IMR-90 (cell line): Measurements from ENCODE around the gene PEX14. TPM values are rescaled to one million over a fixed set of nuclear protein-coding genes. Genes with fewer than 3 reads are reported as not detected.

ENCODE experiments used
- ATAC-seq: fragments of 200-7000 bp; cut with Tn5 transposase; 2 replicates; pipeline ENCODE4 v1.9.1; 2020; ENCODE audit warnings: low read depth, mild to moderate bottlenecking, moderate library complexity
- BruUV-seq: library from RNA; stranded (reverse); fragments of 400-500 nt; replicated peaks from 2 replicates; lab custom pipeline; 2021; lab: Mats Ljungman, UMichigan
- CTCF ChIA-PET: fragments of 300-600 bp; formaldehyde crosslinking; extraction: SDS; loops from one replicate; lab custom pipeline; 2021; ENCODE audit warnings: antibody characterized with exemption; lab: Yijun Ruan, JAX
- POLR2A ChIA-PET: fragments of 300-600 bp; sonication (Branson Sonifier 250); formaldehyde crosslinking; loops from one replicate; lab custom pipeline; 2022; ENCODE audit warnings: antibody characterized with exemption; ENCODE audit not compliant: unreplicated experiment; lab: Charles Lee
- DNase-seq: peaks from one replicate; pipeline ENCODE4 v3.0.0; 2013
- H2AFZ ChIP-seq: replicated peaks from 2 replicates; pipeline ENCODE3; 2013; ENCODE audit warnings: low read length, mild to moderate bottlenecking; ENCODE audit not compliant: poor library complexity
- H2AK5ac ChIP-seq: 2 replicates; pipeline ENCODE4 v1.6.1; 2013; ENCODE audit warnings: low read depth, low read length, inconsistent platforms
- H2AK9ac ChIP-seq: replicated peaks from 2 replicates; pipeline ENCODE3; 2013; ENCODE audit warnings: mild to moderate bottlenecking, low read depth, low read length, moderate library complexity; ENCODE audit not compliant: poor library complexity
- H2BK120ac ChIP-seq: 2 replicates; pipeline ENCODE4 v1.6.1; 2013; ENCODE audit warnings: low read depth, low read length, inconsistent platforms
- H2BK15ac ChIP-seq: 3 replicates; pipeline ENCODE4 v1.6.1; 2013; ENCODE audit warnings: low read depth, low read length, inconsistent platforms
- H2BK20ac ChIP-seq: 2 replicates; pipeline ENCODE4 v1.6.1; 2013; ENCODE audit warnings: low read depth, mild to moderate bottlenecking, inconsistent platforms, low read length, moderate library complexity
- H2BK5ac ChIP-seq: 2 replicates; pipeline ENCODE4 v1.6.1; 2013; ENCODE audit warnings: mild to moderate bottlenecking, low read depth, low read length, inconsistent platforms; ENCODE audit not compliant: poor library complexity, severe bottlenecking
- H3K14ac ChIP-seq: replicated peaks from 2 replicates; pipeline ENCODE4 v1.6.1; 2013; ENCODE audit warnings: low read depth, low read length, inconsistent platforms
- H3K18ac ChIP-seq: 2 replicates; pipeline ENCODE4 v1.6.1; 2013; ENCODE audit warnings: low read depth, low read length, control low read depth
- H3K23ac ChIP-seq: 2 replicates; pipeline ENCODE4 v1.6.1; 2013; ENCODE audit warnings: low read depth, low read length, inconsistent platforms
- H3K27ac ChIP-seq: 2 replicates; pipeline ENCODE4 v1.5.1; 2013; ENCODE audit warnings: mild to moderate bottlenecking, control low read depth, low read length; ENCODE audit not compliant: insufficient read depth
- H3K27me3 ChIP-seq: 2 replicates; pipeline ENCODE4 v1.6.1; 2013; ENCODE audit warnings: low read length; ENCODE audit not compliant: control insufficient read depth, insufficient read depth
- H3K36me3 ChIP-seq: 2 replicates; pipeline ENCODE4 v1.6.1; 2013; ENCODE audit warnings: low read length, mixed read lengths; ENCODE audit not compliant: control insufficient read depth, insufficient read depth
- H3K4ac ChIP-seq: 2 replicates; pipeline ENCODE4 v1.6.1; 2013; ENCODE audit warnings: low read depth, low read length, inconsistent platforms
- H3K4me1 ChIP-seq: 2 replicates; pipeline ENCODE4 v1.6.1; 2013; ENCODE audit warnings: low read length, mixed read lengths; ENCODE audit not compliant: control insufficient read depth, insufficient read depth
- H3K4me2 ChIP-seq: 2 replicates; pipeline ENCODE4 v1.6.1; 2013; ENCODE audit warnings: low read depth, mild to moderate bottlenecking, control low read depth, low read length, moderate library complexity
- H3K4me3 ChIP-seq: 2 replicates; pipeline ENCODE4 v1.5.1; 2013; ENCODE audit warnings: low read depth, mild to moderate bottlenecking, control low read depth, low read length, moderate library complexity; ENCODE audit not compliant: insufficient read depth
- H3K56ac ChIP-seq: 2 replicates; pipeline ENCODE4 v1.6.1; 2013; ENCODE audit warnings: low read length, inconsistent platforms; ENCODE audit not compliant: insufficient read depth; ENCODE audit errors: extremely low read depth
- H3K79me1 ChIP-seq, 2 experiments: 2 replicates each; pipeline ENCODE4 v1.6.1; 2013; ENCODE audit warnings: low read length in 2 of 2, inconsistent platforms in 1 of 2, low read depth in 1 of 2
- H3K9ac ChIP-seq: 2 replicates; pipeline ENCODE4 v1.6.1; 2013; ENCODE audit warnings: low read depth, low read length, control low read depth
- H3K9me1 ChIP-seq: 2 replicates; pipeline ENCODE4 v1.6.1; 2013; ENCODE audit warnings: low read length, inconsistent platforms; ENCODE audit not compliant: insufficient read depth
- H3K9me3 ChIP-seq: 2 replicates; pipeline ENCODE4 v1.6.1; 2013; ENCODE audit warnings: low read length; ENCODE audit not compliant: control insufficient read depth, insufficient read depth
- H4K20me1 ChIP-seq: 2 replicates; pipeline ENCODE4 v1.6.1; 2013; ENCODE audit warnings: low read length, inconsistent platforms; ENCODE audit not compliant: insufficient read depth
- H4K5ac ChIP-seq: 2 replicates; pipeline ENCODE4 v1.6.1; 2013; ENCODE audit warnings: mild to moderate bottlenecking, low read depth, low read length, control low read depth
- H4K8ac ChIP-seq, 2 experiments: 2 replicates each; pipeline ENCODE4 v1.6.1; 2013; ENCODE audit warnings: low read depth in 2 of 2, low read length in 2 of 2, control low read depth in 1 of 2, inconsistent platforms in 1 of 2
- H4K91ac ChIP-seq: 2 replicates; pipeline ENCODE4 v1.6.1; 2013; ENCODE audit warnings: low read depth, low read length, inconsistent platforms; ENCODE audit not compliant: insufficient read depth
- BHLHE40 ChIP-seq: fragments of 150-350 bp; IDR thresholded peaks from 2 replicates; pipeline ENCODE4 v1.6.1; 2016; ENCODE audit warnings: mild to moderate bottlenecking, low read depth, low read length
- CEBPB ChIP-seq: IDR thresholded peaks from 2 replicates; pipeline ENCODE4 v1.6.1; 2012; ENCODE audit warnings: low read depth, low read length, improper control_type of control experiment
- CHD1 ChIP-seq: IDR thresholded peaks from 2 replicates; pipeline ENCODE4 v1.6.1; 2012; ENCODE audit warnings: low read depth, low read length, improper control_type of control experiment
- FOS ChIP-seq: fragments of 150-350 bp; IDR thresholded peaks from 2 replicates; pipeline ENCODE4 v1.6.1; 2016; ENCODE audit warnings: low read depth, low read length
- MAFK ChIP-seq: IDR thresholded peaks from 2 replicates; pipeline ENCODE4 v1.6.1; 2012; ENCODE audit warnings: low read depth, low read length, improper control_type of control experiment
- MAZ ChIP-seq: IDR thresholded peaks from 2 replicates; pipeline ENCODE4 v1.6.1; 2012; ENCODE audit warnings: low read depth, mild to moderate bottlenecking, low read length, improper control_type of control experiment, moderate library complexity, borderline replicate concordance
- MXI1 ChIP-seq: IDR thresholded peaks from 2 replicates; pipeline ENCODE4 v1.6.1; 2012; ENCODE audit warnings: low read depth, mild to moderate bottlenecking, low read length, moderate library complexity, borderline replicate concordance
- NFE2L2 ChIP-seq: fragments of 150-350 bp; IDR thresholded peaks from 2 replicates; pipeline ENCODE4 v1.6.1; 2016; ENCODE audit warnings: low read depth, mild to moderate bottlenecking, low read length
- POLR2A ChIP-seq: IDR thresholded peaks from 2 replicates; pipeline ENCODE4 v1.6.1; 2012; ENCODE audit warnings: mild to moderate bottlenecking, low read depth, low read length
- RAD21 ChIP-seq: IDR thresholded peaks from 2 replicates; pipeline ENCODE4 v1.6.1; 2012; ENCODE audit warnings: low read length, improper control_type of control experiment
- RCOR1 ChIP-seq: IDR thresholded peaks from 2 replicates; pipeline ENCODE4 v1.6.1; 2012; ENCODE audit warnings: mild to moderate bottlenecking, low read length, improper control_type of control experiment; ENCODE audit not compliant: insufficient replicate concordance
- RFX5 ChIP-seq: IDR thresholded peaks from 2 replicates; pipeline ENCODE4 v1.8.0; 2012; ENCODE audit warnings: low read depth, mild to moderate bottlenecking, low read length, moderate library complexity
- SMC3 ChIP-seq: fragments of 150-350 bp; IDR thresholded peaks from 2 replicates; pipeline ENCODE4 v1.6.1; 2016; ENCODE audit warnings: low read depth, mild to moderate bottlenecking, antibody characterized with exemption, low read length, moderate library complexity
- WGBS, 2 experiments: methylation state at CpG; one replicate each; pipeline versions ENCODE4 v1.1.5 to v1.1.7; 2013; ENCODE audit warnings: missing lambda C conversion rate in 2 of 2; ENCODE audit not compliant: insufficient read length in 1 of 2; ENCODE audit errors: extremely low coverage in 2 of 2; 5-methylcytosine and 5-hydroxymethylcytosine counted together
- dilution Hi-C: fragments of 300-500 bp; cut with HindIII; formaldehyde crosslinking; loops from one replicate; pipeline ENCODE4 v1.14.3; 2018; ENCODE audit warnings: low sequenced_read_pairs; ENCODE audit not compliant: unreplicated experiment
- in situ Hi-C: fragments of 300-500 bp; cut with MboI; formaldehyde crosslinking; loops from 3 replicates; pipeline ENCODE4 v1.14.3; 2019; ENCODE audit warnings: low sequenced_read_pairs, inconsistent platforms, mixed read lengths
- intact Hi-C: fragments of 100-400 bp; cut with micrococcal nuclease; formaldehyde crosslinking; loops from 2 replicates; pipeline ENCODE4 v1.10.0; 2022
- polyA plus RNA-seq, 3 experiments: library from polyadenylated mRNA; depleted of rRNA; stranded (reverse); fragments of >200 nt; gene quantifications; 2 replicates each; pipeline ENCODE4 v1.2.3, GENCODE V29; 2012; ENCODE audit warnings: low replicate concordance in 1 of 3
- total RNA-seq: library from RNA; depleted of rRNA; stranded (reverse); fragments of >200 nt; gene quantifications from 2 replicates; pipeline ENCODE4 v1.2.3, GENCODE V29; 2012
- TF ChIP-seq, protein P1 (sequence below): fragments of 150-350 bp; IDR thresholded peaks from 2 replicates; pipeline ENCODE4 v1.6.1; 2017; ENCODE audit warnings: mild to moderate bottlenecking, antibody characterized with exemption, low read length, low read depth
- TF ChIP-seq, protein P2 (sequence below): fragments of 150-350 bp; IDR thresholded peaks from 2 replicates; pipeline ENCODE4 v1.6.1; 2016; ENCODE audit warnings: low read depth, mild to moderate bottlenecking, low read length, moderate library complexity, borderline replicate concordance
- TF ChIP-seq, protein P3 (sequence below): conservative IDR thresholded peaks from 2 replicates; pipeline ENCODE4 v1.5.1; 2012; ENCODE audit warnings: mild to moderate bottlenecking, low read depth, low read length, improper control_type of control experiment

Gene PEX14
- total and polyA plus RNA-seq, 2 of the 4 experiments (the other 2 are of a cell fraction): 9.5 to 22.5 TPM

DNA sequence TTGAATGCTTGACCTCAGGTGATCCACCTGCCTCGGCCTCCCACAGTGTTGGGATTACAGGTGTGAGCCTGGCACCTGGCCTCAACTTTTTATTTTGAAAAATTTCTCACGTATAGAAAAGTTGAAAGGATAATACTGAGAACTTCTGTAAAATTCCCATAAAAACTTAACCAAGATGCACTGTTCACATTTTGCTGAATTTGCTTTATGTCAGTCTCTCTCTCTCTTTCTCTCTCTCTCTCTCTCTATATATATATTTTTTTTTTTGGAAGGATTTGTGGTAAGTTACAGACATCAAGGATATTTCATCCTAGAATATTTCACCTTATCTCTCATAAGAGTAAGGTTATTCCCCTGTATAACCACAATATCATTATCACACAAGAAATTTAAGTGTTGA, 5.9 kb downstream of the PEX14 start:
- H2AFZ ChIP-seq: no peak overlapping the region
- CTCF ChIA-PET: no interaction called here
- no TSS peak for BruUV-seq
- H3K27ac ChIP-seq: no peak overlapping the region
- dilution Hi-C loops: no loop called here
- no peak overlapping the region for H2BK20ac ChIP-seq
- H3K56ac ChIP-seq: no peak overlapping the region
- no peak overlapping the region for H2BK15ac ChIP-seq
- no peak overlapping the region for H2AK9ac ChIP-seq
- POLR2A ChIA-PET: no interaction called here
- no peak for TF ChIP-seq CHD1
- TF ChIP-seq, protein P1, sequence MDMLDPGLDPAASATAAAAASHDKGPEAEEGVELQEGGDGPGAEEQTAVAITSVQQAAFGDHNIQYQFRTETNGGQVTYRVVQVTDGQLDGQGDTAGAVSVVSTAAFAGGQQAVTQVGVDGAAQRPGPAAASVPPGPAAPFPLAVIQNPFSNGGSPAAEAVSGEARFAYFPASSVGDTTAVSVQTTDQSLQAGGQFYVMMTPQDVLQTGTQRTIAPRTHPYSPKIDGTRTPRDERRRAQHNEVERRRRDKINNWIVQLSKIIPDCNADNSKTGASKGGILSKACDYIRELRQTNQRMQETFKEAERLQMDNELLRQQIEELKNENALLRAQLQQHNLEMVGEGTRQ: no peak
- TF ChIP-seq CEBPB: no peak
- TF ChIP-seq POLR2A: no peak
- TF ChIP-seq RFX5: no peak
- TF ChIP-seq, protein P2, sequence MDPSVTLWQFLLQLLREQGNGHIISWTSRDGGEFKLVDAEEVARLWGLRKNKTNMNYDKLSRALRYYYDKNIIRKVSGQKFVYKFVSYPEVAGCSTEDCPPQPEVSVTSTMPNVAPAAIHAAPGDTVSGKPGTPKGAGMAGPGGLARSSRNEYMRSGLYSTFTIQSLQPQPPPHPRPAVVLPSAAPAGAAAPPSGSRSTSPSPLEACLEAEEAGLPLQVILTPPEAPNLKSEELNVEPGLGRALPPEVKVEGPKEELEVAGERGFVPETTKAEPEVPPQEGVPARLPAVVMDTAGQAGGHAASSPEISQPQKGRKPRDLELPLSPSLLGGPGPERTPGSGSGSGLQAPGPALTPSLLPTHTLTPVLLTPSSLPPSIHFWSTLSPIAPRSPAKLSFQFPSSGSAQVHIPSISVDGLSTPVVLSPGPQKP: no peak
- TF ChIP-seq RAD21: no peak
- no peak for TF ChIP-seq BHLHE40
- TF ChIP-seq SMC3: no peak
- no peak for TF ChIP-seq RCOR1
- TF ChIP-seq, protein P3, sequence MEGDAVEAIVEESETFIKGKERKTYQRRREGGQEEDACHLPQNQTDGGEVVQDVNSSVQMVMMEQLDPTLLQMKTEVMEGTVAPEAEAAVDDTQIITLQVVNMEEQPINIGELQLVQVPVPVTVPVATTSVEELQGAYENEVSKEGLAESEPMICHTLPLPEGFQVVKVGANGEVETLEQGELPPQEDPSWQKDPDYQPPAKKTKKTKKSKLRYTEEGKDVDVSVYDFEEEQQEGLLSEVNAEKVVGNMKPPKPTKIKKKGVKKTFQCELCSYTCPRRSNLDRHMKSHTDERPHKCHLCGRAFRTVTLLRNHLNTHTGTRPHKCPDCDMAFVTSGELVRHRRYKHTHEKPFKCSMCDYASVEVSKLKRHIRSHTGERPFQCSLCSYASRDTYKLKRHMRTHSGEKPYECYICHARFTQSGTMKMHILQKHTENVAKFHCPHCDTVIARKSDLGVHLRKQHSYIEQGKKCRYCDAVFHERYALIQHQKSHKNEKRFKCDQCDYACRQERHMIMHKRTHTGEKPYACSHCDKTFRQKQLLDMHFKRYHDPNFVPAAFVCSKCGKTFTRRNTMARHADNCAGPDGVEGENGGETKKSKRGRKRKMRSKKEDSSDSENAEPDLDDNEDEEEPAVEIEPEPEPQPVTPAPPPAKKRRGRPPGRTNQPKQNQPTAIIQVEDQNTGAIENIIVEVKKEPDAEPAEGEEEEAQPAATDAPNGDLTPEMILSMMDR: no peak
- no peak for TF ChIP-seq FOS
- TF ChIP-seq MXI1: no peak
- no peak for TF ChIP-seq NFE2L2
- no peak for TF ChIP-seq MAFK
- TF ChIP-seq MAZ: no peak
- H3K79me1 ChIP-seq: peaks cover 16 to 59% of the 10 kb centered on the region in 2 experiments
- no peak overlapping the region for H3K9ac ChIP-seq
- H3K18ac ChIP-seq: no peak overlapping the region
- intact Hi-C loops: no loop called here
- peaks cover 6% of the 10 kb centered on the region; the same call in 1 of the 2 replicates for H3K9me1 ChIP-seq
- H4K91ac ChIP-seq: no peak overlapping the region
- H3K27me3 ChIP-seq: no peaks in the 10 kb centered on the region
- no peak overlapping the region for H2BK5ac ChIP-seq
- H3K9me3 ChIP-seq: no peaks in the 10 kb centered on the region
- no peak overlapping the region for H3K14ac ChIP-seq
- peaks cover 22% of the 10 kb centered on the region for H4K20me1 ChIP-seq
- in situ Hi-C loops: no loop called here
- no peak overlapping the region for H2BK120ac ChIP-seq
- H3K4me2 ChIP-seq: no peak overlapping the region
- H3K36me3 ChIP-seq: peaks cover 2% of the 10 kb centered on the region; the same call in 1 of the 2 replicates
- H3K4me3 ChIP-seq: no peak overlapping the region
- ATAC-seq: no peak
- WGBS, 2 experiments: no CpG with 5 or more reads among the region's 2 CpGs
- no peak overlapping the region for H4K5ac ChIP-seq
- H3K4me1 ChIP-seq: no peaks in the 10 kb centered on the region
- H4K8ac ChIP-seq: no peak overlapping the region
- H2AK5ac ChIP-seq: no peak overlapping the region
- H3K23ac ChIP-seq: no peak overlapping the region
- H3K4ac ChIP-seq: no peak overlapping the region
- no peak for DNase-seq
